GM12878 (cell line): ENCODE results near the gene CREB3. TPM values are rescaled to one million over a fixed set of nuclear protein-coding genes. Genes with fewer than 3 reads are reported as not detected.

Experiments used
- ESRRA ChIP-seq: IDR thresholded peaks from 2 replicates; pipeline ENCODE4 v1.6.1; 2012; ENCODE audit warnings: mild to moderate bottlenecking, low read length, improper control_type of control experiment
- polyA plus RNA-seq, 11 experiments: library from polyadenylated mRNA; depleted of rRNA in 4 of 11; unstranded in 6 of 11; stranded (reverse) in 5 of 11; fragments of >200 nt; fragmentation: Nextera tagmentation in 4 of 11; fragmentation: Illumina TruSeq in 1 of 11; extraction: Ambion mirVana in 4 of 11; extraction: Trizol in 1 of 11; gene quantifications; 1 replicate in 1 of 11; 2 replicates in 10 of 11; pipeline versions ENCODE4 v1.2.1 to v1.2.3, GENCODE V29; 2011 to 2016; ENCODE audit warnings: inconsistent platforms in 2 of 11, missing spikeins in 2 of 11, low read depth in 1 of 11
- total RNA-seq, 4 experiments: library from RNA; depleted of rRNA in 3 of 4; stranded (reverse); fragments of >200 nt in 3 of 4; fragmentation: Illumina TruSeq in 1 of 4; extraction: Trizol in 1 of 4; gene quantifications; 2 replicates each; pipeline versions ENCODE4 v1.2.1 to v1.2.3, GENCODE V29; 2013 to 2021
- TF ChIP-seq, protein P1 (sequence below): fragments of 450-650 bp; IDR thresholded peaks from 2 replicates; pipeline ENCODE4 v1.6.1; 2017; ENCODE audit warnings: antibody characterized with exemption, mild to moderate bottlenecking, moderate library complexity
- TF ChIP-seq, protein P2 (sequence below): fragments of 450-650 bp; IDR thresholded peaks from 2 replicates; pipeline ENCODE4 v1.6.1; 2017; ENCODE audit warnings: mild to moderate bottlenecking, moderate library complexity

The CREB3 gene
- total and polyA plus RNA-seq, 10 of the 15 experiments (the other 5 are each of a cell fraction or from before 2014, with no cell fraction given) = 9.8 to 38.9 (median 19.8) TPM

DNA sequence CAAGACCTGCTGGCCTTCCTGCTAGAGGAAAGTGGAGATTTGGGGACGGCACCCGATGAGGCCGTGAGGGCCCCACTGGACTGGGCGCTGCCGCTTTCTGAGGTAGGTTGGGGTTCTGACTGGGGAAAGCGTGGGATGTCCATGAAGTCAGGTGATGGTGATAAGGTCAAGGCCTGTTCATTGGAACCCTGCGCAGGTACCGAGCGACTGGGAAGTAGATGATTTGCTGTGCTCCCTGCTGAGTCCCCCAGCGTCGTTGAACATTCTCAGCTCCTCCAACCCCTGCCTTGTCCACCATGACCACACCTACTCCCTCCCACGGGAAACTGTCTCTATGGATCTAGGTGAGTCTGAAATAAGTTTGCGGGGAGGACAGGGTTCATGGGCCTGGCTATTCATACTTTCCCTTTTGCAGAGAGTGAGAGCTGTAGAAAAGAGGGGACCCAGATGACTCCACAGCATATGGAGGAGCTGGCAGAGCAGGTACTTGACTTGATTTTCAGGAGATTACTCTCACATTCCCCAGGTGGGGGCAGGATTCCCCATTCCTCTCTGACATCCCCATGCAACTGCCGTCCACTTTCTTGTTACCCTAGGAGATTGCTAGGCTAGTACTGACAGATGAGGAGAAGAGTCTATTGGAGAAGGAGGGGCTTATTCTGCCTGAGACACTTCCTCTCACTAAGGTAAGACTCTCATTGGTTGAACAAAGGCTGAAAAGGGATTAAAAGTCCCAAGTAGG, 505 bp downstream of the CREB3 start (continued):
- TF ChIP-seq, protein P1, sequence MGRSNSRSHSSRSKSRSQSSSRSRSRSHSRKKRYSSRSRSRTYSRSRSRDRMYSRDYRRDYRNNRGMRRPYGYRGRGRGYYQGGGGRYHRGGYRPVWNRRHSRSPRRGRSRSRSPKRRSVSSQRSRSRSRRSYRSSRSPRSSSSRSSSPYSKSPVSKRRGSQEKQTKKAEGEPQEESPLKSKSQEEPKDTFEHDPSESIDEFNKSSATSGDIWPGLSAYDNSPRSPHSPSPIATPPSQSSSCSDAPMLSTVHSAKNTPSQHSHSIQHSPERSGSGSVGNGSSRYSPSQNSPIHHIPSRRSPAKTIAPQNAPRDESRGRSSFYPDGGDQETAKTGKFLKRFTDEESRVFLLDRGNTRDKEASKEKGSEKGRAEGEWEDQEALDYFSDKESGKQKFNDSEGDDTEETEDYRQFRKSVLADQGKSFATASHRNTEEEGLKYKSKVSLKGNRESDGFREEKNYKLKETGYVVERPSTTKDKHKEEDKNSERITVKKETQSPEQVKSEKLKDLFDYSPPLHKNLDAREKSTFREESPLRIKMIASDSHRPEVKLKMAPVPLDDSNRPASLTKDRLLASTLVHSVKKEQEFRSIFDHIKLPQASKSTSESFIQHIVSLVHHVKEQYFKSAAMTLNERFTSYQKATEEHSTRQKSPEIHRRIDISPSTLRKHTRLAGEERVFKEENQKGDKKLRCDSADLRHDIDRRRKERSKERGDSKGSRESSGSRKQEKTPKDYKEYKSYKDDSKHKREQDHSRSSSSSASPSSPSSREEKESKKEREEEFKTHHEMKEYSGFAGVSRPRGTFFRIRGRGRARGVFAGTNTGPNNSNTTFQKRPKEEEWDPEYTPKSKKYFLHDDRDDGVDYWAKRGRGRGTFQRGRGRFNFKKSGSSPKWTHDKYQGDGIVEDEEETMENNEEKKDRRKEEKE = no peak
- TF ChIP-seq ESRRA = no peak
- TF ChIP-seq, protein P2, sequence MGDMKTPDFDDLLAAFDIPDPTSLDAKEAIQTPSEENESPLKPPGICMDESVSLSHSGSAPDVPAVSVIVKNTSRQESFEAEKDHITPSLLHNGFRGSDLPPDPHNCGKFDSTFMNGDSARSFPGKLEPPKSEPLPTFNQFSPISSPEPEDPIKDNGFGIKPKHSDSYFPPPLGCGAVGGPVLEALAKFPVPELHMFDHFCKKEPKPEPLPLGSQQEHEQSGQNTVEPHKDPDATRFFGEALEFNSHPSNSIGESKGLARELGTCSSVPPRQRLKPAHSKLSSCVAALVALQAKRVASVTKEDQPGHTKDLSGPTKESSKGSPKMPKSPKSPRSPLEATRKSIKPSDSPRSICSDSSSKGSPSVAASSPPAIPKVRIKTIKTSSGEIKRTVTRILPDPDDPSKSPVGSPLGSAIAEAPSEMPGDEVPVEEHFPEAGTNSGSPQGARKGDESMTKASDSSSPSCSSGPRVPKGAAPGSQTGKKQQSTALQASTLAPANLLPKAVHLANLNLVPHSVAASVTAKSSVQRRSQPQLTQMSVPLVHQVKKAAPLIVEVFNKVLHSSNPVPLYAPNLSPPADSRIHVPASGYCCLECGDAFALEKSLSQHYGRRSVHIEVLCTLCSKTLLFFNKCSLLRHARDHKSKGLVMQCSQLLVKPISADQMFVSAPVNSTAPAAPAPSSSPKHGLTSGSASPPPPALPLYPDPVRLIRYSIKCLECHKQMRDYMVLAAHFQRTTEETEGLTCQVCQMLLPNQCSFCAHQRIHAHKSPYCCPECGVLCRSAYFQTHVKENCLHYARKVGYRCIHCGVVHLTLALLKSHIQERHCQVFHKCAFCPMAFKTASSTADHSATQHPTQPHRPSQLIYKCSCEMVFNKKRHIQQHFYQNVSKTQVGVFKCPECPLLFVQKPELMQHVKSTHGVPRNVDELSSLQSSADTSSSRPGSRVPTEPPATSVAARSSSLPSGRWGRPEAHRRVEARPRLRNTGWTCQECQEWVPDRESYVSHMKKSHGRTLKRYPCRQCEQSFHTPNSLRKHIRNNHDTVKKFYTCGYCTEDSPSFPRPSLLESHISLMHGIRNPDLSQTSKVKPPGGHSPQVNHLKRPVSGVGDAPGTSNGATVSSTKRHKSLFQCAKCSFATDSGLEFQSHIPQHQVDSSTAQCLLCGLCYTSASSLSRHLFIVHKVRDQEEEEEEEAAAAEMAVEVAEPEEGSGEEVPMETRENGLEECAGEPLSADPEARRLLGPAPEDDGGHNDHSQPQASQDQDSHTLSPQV = no peak
